Measurements from ENCODE around the gene CAMK4.

GRCh38 chr5:111313017-111313724, 89.0 kb downstream of the CAMK4 start:
- TF ChIP-seq POLR2A (IDR thresholded peaks at IDR 0.05; ENCODE audit: low read depth, low read length), result no peak
- no peak for TF ChIP-seq JUN (IDR thresholded peaks at IDR 0.05; ENCODE audit: borderline replicate concordance, insufficient read depth, insufficient read length, low read depth)
- no peak for TF ChIP-seq CTCF (IDR thresholded peaks at IDR 0.05; ENCODE audit: extremely low read depth in 1 of 2, insufficient read depth in 1 of 2, low read depth in 1 of 2, low read length in 2 of 2)
- TF ChIP-seq FOS (IDR thresholded peaks at IDR 0.05; ENCODE audit: borderline replicate concordance, insufficient read depth, low read length), result no peak
